HG02852 (cell line): ENCODE measurements around the gene AMER3.
A peak's percentile ranks its signal among the peaks of the same experiment; 100 is the strongest.

ENCODE experiments used
- ATAC-seq: cut with Tn5 transposase; IDR thresholded peaks from one replicate; pipeline ENCODE4 v1.9.1; 2021; ENCODE audit warnings: mild to moderate bottlenecking, moderate library complexity; ENCODE audit not compliant: unreplicated experiment

The AMER3 gene

DNA sequence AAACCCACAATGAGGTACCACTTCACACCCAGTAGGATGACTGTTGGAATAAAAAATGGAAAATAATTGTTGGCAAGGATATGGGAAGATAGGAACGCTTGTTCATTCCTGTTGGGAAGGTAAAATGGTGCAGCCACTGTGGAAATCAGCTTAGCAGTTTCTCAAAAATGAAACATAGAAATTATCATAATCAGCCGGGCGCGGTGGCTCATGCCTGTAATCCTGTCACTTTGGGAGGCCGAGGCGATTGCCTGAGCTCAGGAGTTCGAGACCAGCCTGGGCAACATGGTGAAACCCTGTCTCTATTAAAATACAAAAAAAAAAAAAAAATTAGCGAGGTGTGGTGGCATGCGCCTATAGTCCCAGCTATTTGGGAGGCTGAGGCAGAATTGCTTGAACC lies 23.4 kb downstream of the AMER3 start:
- ATAC-seq: no peak

DNA sequence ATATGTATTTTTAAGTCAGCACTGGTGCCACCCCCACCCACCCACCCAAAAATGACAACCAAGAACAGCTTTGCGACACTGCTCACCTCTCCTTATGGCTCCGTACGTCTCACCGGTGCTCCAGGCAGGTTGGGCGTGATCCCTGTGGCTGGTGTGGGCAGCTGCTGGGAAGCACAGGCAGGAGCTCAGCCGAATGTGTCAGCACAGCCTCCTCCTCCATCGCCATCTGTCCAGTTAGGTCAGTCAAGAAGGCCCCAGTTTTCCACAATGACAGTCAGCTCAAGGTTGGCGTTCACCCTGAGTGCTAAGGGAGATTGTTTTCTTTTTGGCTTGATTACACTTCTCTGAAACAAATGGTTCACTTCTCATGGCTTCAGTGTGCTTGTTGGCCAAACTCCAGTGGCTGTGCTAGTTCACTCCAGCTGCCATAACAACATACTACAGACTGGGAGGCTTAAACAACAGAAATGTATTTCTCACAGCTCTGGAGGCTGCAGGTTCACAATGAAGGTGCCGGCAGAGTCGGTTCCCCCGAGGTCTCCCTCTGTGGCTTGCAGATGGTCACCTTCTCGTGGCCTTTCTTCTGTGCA lies 30.2 kb downstream of the AMER3 start:
- ATAC-seq: no peak

DNA sequence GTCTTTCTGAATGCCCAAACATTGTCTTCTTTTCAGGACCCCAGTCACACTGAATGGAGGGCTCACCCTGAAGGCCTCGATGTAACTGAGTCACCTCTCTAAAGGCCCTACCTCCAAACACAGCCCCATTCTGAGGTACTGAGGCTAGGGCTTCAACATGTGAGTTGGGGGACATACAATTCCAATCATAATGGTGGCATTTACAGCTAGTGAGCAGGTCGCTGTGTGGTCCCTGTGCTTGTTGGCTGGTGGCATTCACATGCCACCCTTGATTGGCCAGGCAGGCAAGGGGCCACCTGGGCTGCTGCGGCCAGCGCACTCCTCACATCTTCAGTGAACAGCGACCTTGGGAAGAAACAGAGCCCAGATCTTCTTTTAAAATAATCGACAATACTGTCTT lies 30.7 kb downstream of the AMER3 start:
- no peak for ATAC-seq

DNA sequence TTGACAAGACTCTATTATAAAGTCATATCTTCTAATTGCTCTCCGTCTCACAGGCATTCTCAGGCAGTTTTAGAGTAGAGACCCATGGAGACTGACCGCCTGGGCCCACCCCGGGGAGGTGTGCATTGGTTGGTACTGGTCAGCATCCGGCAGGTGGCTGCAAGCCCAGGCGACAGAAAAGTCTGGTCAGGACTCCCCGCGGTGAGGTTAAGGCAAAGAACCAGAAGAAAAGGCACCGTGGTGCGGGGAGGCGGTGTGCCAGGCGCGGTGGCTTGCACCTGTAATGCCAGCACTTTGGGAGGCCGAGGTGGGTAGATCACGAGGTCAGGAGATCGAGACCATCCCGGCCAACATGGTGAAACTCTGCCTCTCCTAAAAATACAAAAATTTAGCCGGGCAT lies 32.5 kb downstream of the AMER3 start:
- ATAC-seq: no peak

DNA sequence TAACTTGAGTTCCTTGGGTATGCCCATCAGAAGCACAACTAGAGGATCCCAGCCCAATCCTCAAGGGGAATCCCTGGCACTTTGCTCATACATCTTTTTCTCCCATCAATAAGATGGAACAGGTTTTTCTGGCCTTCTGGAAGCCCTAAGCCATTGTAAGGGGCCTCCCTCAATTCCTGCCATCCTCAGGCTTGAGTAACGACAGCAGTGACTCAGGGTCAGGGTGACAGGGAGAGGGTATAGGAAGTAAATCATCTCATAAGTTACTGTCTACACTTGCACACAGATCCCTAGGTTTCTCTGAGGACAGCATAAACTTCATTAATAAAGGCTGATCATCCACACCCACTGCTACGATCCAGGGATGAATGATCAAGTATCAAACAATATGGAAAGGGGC lies 35.0 kb downstream of the AMER3 start:
- no peak for ATAC-seq

DNA sequence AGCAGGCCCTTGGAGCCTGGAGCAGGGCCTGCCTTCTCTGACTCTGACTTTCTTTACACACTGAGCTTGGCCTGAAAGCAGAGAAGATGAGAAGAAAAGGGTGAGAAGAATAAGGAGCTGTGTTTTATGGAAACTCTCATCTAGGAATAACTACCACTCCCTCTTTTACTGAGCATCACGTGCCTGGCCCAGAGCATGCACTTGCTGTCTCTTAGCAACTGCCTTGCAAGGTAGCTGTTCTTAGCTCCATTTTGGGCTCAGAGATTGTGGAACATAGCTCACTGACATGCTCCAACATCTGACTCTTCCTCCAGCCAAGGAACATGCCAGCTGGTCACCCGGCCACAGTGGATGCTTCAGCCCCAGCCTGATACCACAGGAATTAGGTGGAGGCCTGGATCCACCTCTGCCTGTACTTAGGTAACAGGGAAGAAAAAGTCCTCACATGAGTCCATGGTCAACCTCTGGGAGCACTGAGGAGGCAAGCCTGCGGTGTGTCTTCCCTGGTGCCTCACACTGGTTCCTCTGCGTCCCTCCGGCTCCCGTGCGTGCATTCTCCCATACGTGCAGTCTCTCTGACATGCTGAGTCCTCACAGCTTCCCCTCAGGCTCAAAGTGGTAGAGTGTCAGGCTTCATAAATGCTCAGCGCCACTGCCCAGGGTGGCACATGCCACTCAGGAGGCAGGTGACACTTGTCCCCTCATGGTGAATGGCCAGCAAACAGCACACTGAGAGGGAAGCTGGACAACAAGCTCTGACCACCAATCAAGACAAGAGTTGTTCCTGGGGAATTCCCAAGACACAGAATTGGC lies 35.7 kb downstream of the AMER3 start:
- ATAC-seq: no peak

DNA sequence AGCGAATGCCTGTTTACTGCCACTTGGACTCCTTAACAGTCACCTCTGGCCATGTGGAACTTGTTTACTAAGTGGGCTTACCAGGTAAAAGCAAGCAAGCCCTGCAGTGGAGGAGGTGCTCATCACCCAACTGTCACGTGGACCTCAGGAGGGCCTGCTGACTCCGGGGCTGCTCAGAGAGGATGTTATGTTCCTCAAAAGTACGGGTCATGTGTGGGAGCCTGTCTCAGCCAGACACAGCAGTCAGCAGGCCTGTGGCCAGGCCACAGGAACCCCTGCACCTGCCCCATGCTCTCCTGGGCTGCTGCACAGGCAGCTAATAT lies 36.2 kb downstream of the AMER3 start:
- no peak for ATAC-seq

DNA sequence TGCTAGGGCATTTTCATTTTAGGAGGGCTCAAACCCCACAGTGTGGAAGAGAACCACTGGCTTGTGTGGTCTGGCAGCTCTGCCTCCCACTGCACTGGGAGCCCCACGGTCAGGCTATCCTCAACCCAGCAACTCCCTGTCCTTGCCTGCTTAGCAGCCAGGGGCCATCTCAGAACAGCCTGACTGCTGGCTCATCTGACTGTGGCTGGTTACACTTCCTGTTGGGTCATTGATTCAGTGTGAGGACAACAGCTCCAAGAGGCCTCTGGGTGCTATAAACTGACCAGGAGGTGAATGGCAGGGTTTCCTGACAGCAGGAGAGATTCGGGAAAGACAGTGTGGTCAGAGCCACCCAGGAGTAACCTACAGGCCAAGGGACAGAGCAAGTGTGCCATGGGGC lies 40.1 kb downstream of the AMER3 start:
- ATAC-seq: no peak

DNA sequence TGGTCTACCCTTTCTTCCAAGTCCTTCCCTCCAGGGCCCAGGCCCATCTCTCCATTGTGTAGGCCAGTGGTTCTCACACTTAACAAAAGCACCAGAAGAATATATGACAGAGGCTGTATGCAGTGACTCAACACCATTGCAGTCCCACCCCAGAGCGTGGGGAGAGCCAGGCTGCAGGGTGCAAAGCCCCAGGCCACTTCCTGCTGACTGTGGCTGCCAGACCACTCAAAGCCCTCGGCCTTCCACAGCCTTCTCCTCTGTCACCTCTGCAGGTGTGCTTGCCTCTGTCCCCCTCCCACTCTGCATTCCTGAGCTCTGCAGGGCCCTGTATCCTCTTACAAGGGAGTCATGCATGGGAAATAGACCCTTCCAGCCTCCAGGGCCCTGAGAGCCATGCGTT lies 41.0 kb downstream of the AMER3 start:
- no peak for ATAC-seq

DNA sequence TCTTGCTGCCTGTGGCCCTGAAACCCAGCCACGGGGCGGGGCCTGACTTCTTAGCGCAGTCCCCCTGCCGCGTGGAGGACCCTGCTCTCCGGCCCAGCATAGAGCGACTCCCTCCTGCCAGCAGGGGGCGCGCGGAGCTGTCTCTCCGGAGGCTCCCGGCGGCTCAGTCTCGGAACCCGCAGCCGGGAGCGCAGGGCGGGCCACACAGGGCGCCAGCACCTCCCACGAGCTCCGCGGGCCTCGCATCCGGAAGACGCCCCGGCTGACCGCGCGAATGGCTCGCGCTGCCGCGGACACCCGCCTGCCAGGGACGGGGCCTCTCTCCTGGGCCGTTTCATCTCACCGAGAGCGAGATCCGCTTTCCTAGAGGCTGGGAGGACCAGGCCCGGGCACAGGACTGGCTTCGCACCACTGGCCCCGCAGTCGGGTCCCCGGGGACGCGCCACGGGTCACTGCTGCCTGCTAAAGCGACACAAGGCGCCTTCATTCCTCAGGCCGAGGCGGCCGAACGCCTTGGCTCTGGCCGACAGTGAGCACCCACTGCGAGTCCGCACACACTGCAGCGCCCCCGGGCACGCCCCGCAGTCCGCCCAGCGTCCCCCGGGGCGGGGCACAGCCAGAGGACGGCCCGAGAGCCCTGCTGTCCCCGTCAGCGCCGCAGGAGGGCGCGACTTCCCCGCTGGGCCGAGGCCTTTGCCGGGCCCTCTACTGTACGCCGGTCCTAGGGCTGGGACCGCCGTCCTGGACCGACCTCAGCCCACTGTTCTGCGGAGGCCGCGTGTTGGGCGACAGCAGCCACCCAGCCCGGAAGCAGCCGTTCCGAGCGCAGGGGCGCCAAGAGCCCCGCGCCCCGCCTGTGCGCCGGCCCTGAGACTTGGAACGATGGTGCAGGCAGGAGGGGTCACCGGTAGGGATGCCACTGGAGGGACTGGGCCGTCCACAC lies 42.4 kb downstream of the AMER3 start:
- ATAC-seq: peak; percentile 95

DNA sequence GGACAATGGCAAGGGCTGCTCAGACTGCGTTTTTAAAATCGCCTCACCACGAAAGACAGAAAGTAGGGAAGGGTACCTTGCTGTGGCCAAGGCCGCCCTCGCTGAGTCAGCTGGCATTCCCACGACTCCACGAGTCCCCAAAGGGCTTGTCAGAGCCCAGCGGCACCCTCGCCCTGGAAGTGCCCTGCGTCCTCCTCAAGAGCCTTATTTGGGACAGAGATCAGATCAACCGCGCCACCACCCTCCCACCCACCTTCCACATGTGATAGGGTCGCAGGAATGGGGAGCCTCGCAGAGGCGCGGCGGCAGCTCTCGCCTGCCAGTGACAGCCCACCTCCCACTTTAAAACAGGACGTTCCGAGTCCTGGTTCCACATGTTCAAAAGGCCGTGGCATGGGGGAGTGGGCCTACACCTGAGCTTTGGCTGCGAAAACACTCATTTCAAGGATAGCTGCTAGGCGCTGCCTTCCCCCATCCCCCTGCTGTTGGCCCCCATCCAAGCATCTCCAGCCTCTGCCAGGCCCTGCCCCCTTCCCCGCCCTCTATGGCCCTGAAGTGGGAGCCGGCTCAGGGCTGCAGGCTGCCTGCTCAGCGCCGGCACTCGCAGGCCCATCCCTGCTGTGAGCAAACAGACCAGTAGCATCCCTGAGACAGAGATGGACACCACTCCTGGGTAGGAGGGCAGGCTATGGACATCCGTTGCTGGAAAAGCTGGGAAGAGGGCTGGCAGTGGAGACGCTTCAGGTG lies 43.3 kb downstream of the AMER3 start:
- no peak for ATAC-seq

DNA sequence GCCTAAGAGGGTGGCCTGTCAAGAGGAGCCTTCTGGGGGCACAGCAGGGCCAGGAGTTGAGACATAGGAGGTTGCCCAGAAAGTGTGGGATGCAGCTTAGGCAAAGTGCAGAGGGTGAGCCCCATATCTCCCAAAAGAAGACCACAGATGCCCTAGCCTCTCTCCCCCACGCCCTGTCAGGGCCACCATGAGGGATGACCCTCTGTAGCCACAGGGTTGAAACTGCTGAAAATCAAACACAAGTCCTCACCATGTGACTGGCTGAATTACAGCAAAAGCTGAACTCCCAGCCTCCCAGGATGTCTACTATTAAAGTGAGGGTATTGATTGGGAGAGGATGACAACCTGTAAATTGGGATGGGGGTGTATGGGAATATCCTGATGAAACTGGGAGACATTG lies 44.0 kb downstream of the AMER3 start:
- no peak for ATAC-seq

DNA sequence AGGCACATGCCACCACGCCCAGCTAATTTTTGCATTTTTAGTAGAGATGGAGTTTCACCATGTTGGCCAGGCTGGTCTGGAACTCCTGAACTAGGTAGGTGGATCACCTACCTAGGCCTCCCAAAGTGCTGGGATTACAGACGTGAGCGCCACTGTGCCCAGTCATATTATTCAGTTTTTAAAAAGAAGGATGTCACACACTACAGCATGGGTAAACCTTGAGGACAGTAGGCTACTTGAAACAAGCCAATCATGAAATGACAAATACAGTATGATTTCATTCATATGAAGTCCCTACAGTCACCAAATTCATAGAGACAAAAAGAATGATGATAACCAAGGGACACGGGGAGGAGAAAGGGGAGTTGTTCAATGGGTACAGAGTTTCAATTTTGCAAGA lies 50.3 kb downstream of the AMER3 start:
- no peak for ATAC-seq

DNA sequence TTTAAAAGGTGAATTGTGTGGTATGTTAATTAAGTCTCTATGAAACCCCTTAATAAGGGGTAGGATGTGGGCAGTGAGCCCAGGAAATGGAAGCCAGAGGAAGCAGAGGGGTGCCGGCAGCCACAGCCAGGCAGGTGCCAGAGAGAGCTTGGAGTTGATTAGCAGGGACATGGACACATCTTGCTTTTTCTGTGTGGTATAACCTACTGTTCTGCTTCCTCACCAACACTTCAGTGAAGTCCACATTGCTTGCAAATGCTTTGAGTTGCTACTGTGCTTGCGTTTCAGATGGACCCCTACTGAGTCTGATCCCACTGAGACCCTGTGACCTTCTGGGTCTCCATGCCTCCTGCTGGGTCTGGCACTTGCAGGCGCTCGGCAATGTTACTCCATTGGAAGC lies 51.0 kb downstream of the AMER3 start:
- ATAC-seq: no peak

DNA sequence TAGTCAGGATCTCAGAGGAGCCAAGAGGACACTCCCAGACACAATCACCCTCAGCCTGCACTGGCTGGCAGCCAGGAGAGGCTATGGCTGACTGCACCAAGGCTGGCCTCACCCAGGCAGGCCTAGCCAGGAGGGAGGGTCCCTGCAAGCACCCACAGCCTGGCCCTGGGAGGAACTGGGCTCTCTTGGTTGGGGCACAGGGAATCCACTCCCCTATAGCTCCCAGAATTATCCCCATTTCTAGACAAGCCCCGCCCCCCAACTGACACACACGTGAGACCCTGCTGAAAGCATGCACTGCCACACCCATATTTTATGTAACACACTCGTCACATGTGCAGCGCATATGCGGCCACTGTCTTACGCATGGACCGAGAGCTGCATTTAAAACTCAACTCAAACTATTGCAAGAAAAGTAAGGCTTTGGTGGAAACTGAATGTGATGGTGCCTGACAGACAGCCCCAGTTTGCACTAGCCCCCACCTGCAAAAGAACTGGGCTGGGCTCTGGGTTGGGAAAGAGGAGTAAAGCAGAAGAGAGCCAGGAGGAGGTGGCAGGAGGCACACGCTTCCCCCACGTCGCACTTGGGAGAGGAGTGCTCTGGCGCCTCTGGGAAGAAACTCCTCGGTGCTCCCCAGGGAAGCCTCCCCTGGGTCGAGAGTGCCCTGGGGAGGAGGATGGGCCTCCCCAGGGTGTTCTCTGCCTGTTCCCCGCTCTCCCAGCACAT lies 52.5 kb downstream of the AMER3 start:
- no peak for ATAC-seq

DNA sequence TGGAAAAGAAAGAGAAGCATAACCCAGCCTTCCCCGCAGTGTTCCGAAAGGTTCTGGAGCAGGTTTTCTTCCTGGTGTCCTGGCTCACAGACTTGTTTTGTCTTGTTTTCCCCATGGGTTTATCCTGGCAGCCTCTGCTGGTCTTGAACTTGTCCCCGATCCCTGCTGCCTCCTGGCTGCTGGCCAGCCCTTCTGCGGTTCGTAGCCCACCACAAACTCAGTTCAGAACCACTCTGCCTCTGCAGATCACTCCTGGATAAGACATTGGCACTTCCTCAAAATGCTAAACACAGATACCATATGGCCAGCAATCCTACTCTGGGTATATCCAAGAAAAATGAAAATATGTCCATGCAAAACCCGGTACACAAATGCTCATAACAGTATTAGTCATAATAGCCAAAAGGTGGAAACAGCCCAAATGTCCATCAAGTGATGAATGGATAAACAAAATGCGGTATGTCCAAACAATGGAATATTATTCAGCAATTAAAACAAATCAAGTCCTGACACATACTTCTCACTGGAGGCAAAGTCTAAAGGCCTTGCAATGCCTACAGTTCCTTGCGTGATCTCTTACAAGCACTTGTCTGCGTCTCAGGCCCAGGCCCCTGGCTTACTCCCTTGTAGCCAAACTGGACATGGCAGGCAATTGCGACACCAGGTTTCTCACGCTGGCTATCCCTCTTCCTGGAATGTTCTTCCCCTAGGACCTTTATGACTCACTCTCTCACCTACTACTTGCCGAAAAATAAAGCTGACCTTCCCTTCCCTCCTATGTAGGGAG lies 53.3 kb downstream of the AMER3 start:
- no peak for ATAC-seq

DNA sequence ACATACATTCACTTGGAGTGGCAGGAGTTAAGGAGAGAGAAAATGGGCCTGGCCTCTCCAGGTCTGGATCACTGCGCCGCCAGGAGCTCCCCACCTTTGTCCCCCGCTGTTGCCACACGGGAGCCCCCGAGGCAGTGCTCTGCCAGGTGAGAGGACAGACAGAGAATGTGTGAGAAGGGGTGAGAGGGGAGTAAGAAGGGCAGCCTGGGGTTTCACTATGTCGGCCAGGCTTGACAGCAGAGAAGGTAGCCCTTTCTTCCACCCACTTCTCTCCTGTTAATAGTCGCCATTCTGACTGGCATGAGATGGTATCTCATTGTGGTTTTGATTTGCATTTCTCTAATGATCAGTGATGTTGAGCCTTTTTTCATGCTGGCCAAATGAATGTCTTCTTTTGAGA lies 55.1 kb downstream of the AMER3 start:
- no peak for ATAC-seq

DNA sequence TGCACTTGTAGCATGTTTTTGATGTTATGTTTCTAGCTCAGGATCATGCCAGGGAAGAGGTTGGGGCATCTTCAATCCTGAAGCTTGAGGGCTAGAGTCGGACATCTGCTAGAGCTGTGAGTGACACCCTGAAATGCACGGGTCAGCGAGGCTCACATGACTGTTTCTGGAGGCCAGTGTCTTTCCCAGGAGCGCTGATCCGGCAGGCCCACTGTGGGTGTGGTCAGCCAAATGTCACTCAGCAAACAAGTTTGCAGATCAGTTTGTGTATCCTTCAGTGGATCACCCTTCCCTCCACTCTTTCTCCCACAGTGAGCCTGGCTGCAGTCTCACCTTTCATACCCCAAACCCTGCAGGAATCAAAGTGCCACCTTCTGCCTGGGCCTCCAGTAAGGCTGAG lies 58.4 kb downstream of the AMER3 start:
- no peak for ATAC-seq

DNA sequence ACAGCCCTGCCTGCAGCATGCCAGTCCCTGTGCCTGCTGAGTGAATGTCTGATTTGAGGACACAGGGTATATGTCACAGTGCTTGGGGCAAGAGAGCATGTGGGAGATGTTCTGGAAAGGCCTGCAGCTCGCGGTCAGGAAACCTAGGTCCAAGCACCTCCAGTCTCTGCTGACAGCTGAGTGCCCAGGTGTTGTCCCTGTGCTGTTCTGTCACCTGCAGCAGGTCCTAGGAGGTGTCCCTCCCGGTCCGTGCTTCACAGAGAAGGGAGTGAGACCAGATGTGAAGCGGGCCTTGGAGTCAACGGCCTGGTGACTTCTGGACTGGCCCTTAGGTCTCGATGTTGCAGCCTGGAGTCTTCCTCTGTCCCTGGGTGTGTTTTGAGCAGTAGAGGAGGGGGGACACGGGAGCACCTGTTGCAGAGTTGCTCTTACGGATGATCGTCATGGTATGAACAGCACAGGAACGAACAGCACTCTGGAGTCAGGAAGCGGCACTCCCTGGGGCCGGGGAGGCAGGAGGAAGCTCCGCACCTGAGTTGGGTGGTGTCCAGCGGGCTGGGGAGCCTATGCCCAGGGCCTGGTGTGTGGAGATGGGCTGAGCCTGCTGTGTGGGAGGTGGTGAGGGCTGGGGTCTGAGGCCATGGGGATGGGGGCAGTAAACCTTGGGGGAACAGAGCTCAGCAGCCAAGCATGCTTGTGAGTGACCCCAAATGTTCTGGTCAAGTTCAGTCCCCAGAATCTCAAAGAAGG lies 59.8 kb downstream of the AMER3 start:
- no peak for ATAC-seq
